CD8-positive, alpha-beta memory T cell (primary cell): ENCODE results near the gene MTMR12. TPM values are rescaled to one million over a fixed set of nuclear protein-coding genes. Genes with fewer than 3 reads are reported as not detected.

Experiments
- CTCF ChIA-PET: fragments of 350-600 bp; sonication (Branson Sonifier 250); formaldehyde crosslinking; loops from one replicate; lab custom pipeline; 2021; ENCODE audit warnings: antibody characterized with exemption; lab: Charles Lee
- POLR2A ChIA-PET: fragments of 350-600 bp; sonication (Branson Sonifier 250); formaldehyde crosslinking; loops from one replicate; lab custom pipeline; 2021; ENCODE audit warnings: antibody characterized with exemption; lab: Charles Lee
- DNase-seq, 5 donors: peaks; one replicate each; pipeline versions ENCODE4 v3.0.0 to v3.0.0-alpha.2; 2020 to 2022; ENCODE audit warnings: mixed read lengths in 1 of 5
- H3K27ac ChIP-seq: one replicate; pipeline ENCODE4 v1.7.0; 2013; ENCODE audit warnings: low read depth, mild to moderate bottlenecking, low read length, moderate library complexity
- H3K27me3 ChIP-seq: 2 replicates; pipeline ENCODE4 v1.7.0; 2013; ENCODE audit warnings: low read length, mild to moderate bottlenecking; ENCODE audit not compliant: insufficient read depth, poor library complexity, severe bottlenecking
- H3K36me3 ChIP-seq: 2 replicates; pipeline ENCODE4 v1.7.0; 2013; ENCODE audit warnings: mild to moderate bottlenecking, low read length, moderate library complexity; ENCODE audit not compliant: insufficient read depth
- H3K4me1 ChIP-seq: 2 replicates; pipeline ENCODE4 v1.7.0; 2013; ENCODE audit warnings: mild to moderate bottlenecking, low read length, moderate library complexity; ENCODE audit not compliant: insufficient read depth
- H3K4me3 ChIP-seq: 2 replicates; pipeline ENCODE4 v1.7.0; 2013; ENCODE audit warnings: mild to moderate bottlenecking, low read length
- H3K9me3 ChIP-seq: 2 replicates; pipeline ENCODE4 v1.7.0; 2013; ENCODE audit warnings: mild to moderate bottlenecking, low read length
- H3K27ac Mint-ChIP-seq, 8 donors: one replicate each; pipeline ENCODE4 v1.8.0; 2020 to 2021; ENCODE audit warnings: mixed read lengths in 8 of 8, mild to moderate bottlenecking in 6 of 8, inconsistent platforms in 3 of 8, moderate library complexity in 3 of 8
- H3K27me3 Mint-ChIP-seq, 2 donors: one replicate each; pipeline ENCODE4 v1.8.0; 2020 to 2021; ENCODE audit warnings: mixed read lengths in 2 of 2, mild to moderate bottlenecking in 1 of 2, moderate library complexity in 1 of 2
- H3K36me3 Mint-ChIP-seq, 3 donors: one replicate each; pipeline ENCODE4 v1.8.0; 2020 to 2021; ENCODE audit warnings: mixed read lengths in 3 of 3, inconsistent platforms in 1 of 3, mild to moderate bottlenecking in 1 of 3
- H3K4me1 Mint-ChIP-seq, 3 donors: one replicate each; pipeline ENCODE4 v1.8.0; 2020 to 2021; ENCODE audit warnings: mixed read lengths in 3 of 3, inconsistent platforms in 1 of 3, mild to moderate bottlenecking in 1 of 3
- H3K4me3 Mint-ChIP-seq, 7 donors: one replicate each; pipeline ENCODE4 v1.8.0; 2020 to 2021; ENCODE audit warnings: mixed read lengths in 7 of 7, mild to moderate bottlenecking in 6 of 7, moderate library complexity in 4 of 7, inconsistent platforms in 2 of 7
- H3K9me3 Mint-ChIP-seq, 5 donors: one replicate each; pipeline ENCODE4 v1.8.0; 2020 to 2022; ENCODE audit warnings: mixed read lengths in 5 of 5, mild to moderate bottlenecking in 3 of 5, moderate library complexity in 2 of 5, inconsistent platforms in 1 of 5
- polyA plus RNA-seq: library from polyadenylated mRNA; unstranded; fragments of 300-500 nt; fragmentation: Illumina TruSeq; gene quantifications from one replicate; pipeline ENCODE4 v1.2.3, GENCODE V29; 2021
- total RNA-seq, 2 experiments: library from RNA; stranded (reverse); gene quantifications; one replicate each; pipeline ENCODE4 v1.2.3, GENCODE V29; 2021

MTMR12 gene
- total and polyA plus RNA-seq, 3 experiments from 2014 or later = 20.4 to 27.4 (median 25.4) TPM

GRCh38 chr5:32187675-32188074 is 125.1 kb downstream of the MTMR12 start:
- POLR2A ChIA-PET = no interaction called here
- no peak overlapping the region for H3K27ac Mint-ChIP-seq

GRCh38 chr5:32182463-32183063 is 130.2 kb downstream of the MTMR12 start:
- ChIA-PET CTCF (no interaction called here), POLR2A (no interaction called here)
- Mint-ChIP-seq H3K27ac (peak overlapping the region in 1 of 8 donors; percentile 64), H3K4me3 (no peak overlapping the region), H3K36me3 (peaks cover 0 to 2% (median under 1%) of the 10 kb centered on the region in 3 donors), H3K27me3 (peaks cover 2 to 6% of the 10 kb centered on the region in 2 donors), H3K9me3 (peaks cover 0 to 3% (median 1%) of the 10 kb centered on the region in 5 donors), H3K4me1 (peaks cover 0 to 6% (median 0%) of the 10 kb centered on the region in 3 donors)
- DNase-seq = no peak
- Histone ChIP-seq H3K36me3 (no peaks in the 10 kb centered on the region), H3K9me3 (no peaks in the 10 kb centered on the region), H3K4me1 (no peaks in the 10 kb centered on the region), H3K4me3 (no peak overlapping the region), H3K27ac (no peak overlapping the region), H3K27me3 (no peaks in the 10 kb centered on the region)

More at GRCh38 chr5:32187675-32188074, 125.1 kb downstream of the MTMR12 start:
- no peak for DNase-seq
- Mint-ChIP-seq H3K9me3 (peaks cover 0 to 7% (median 3%) of the 10 kb centered on the region in 5 donors), H3K27me3 (no peaks in the 10 kb centered on the region), H3K4me3 (no peak overlapping the region), H3K4me1 (peaks cover 0 to 6% (median 0%) of the 10 kb centered on the region in 3 donors), H3K36me3 (peaks cover 0 to 3% (median 0%) of the 10 kb centered on the region in 3 donors)
- Histone ChIP-seq H3K27me3 (no peaks in the 10 kb centered on the region), H3K4me3 (no peak overlapping the region), H3K4me1 (no peaks in the 10 kb centered on the region), H3K36me3 (no peaks in the 10 kb centered on the region), H3K27ac (no peak overlapping the region), H3K9me3 (no peaks in the 10 kb centered on the region)
- CTCF ChIA-PET = no interaction called here

Other genes starting within 250 kb of the MTMR12 start
- 100 to 1,000 TPM; 109 to 110 TPM for gene GOLPH3, start 138.6 kb downstream of the MTMR12 start, total RNA-seq
- 105 TPM for gene GOLPH3, start 138.6 kb downstream of the MTMR12 start, polyA plus RNA-seq
- 10 to 100 TPM; 83.4 to 87.5 TPM for gene ZFR, start 131.8 kb upstream of the MTMR12 start, total RNA-seq
- gene ZFR, start 131.8 kb upstream of the MTMR12 start, polyA plus RNA-seq = 88.3 TPM